GM12878 (cell line): ENCODE data around the gene ARHGEF1. TPM values are rescaled to one million over a fixed set of nuclear protein-coding genes. Genes with fewer than 3 reads are reported as not detected.

ENCODE experiments used
- ATAC-seq: fragments of 200-7000 bp; cut with Tn5 transposase; 3 replicates; pipeline ENCODE4 v1.9.1; 2020; ENCODE audit warnings: mild to moderate bottlenecking, moderate library complexity
- BruUV-seq: library from RNA; stranded (reverse); fragments of 400-500 nt; replicated peaks from 2 replicates; lab custom pipeline; 2021; lab: Mats Ljungman, UMichigan
- CTCF ChIA-PET: fragments of 300-600 bp; sonication (Branson Sonifier 250); formaldehyde crosslinking; extraction: SDS; loops from one replicate; lab custom pipeline; 2021; ENCODE audit warnings: inconsistent platforms; lab: Yijun Ruan, JAX
- POLR2A ChIA-PET: fragments of 350-600 bp; formaldehyde crosslinking; extraction: SDS; loops from one replicate; lab custom pipeline; 2021; ENCODE audit warnings: inconsistent platforms; lab: Charles Lee
- RAD21 ChIA-PET: fragments of 300-600 bp; sonication (Branson Sonifier 250); formaldehyde crosslinking; loops from one replicate; lab custom pipeline; 2023; ENCODE audit warnings: antibody characterized with exemption; ENCODE audit not compliant: unreplicated experiment; lab: Charles Lee
- SMC1A ChIA-PET: fragments of 300-600 bp; sonication (Branson Sonifier 250); formaldehyde crosslinking; loops from one replicate; lab custom pipeline; 2023; ENCODE audit not compliant: unreplicated experiment, uncharacterized antibody; lab: Charles Lee
- DNase-seq: peaks from one replicate; pipeline ENCODE4 v3.0.0-alpha.2; 2011; ENCODE audit warnings: low read depth, low spot score
- FAIRE-seq: peaks from 3 replicates; lab custom pipeline; 2011; peaks lifted over from hg19 to GRCh38; lab: Jason Lieb, UNC
- H2AFZ ChIP-seq: 2 replicates; pipeline ENCODE4 v1.6.0; 2011; ENCODE audit warnings: low read depth, low read length, control low read depth; ENCODE audit not compliant: control insufficient read depth
- H3K27ac ChIP-seq: 2 replicates; pipeline ENCODE4 v1.5.1; 2011; ENCODE audit warnings: control low read depth; ENCODE audit not compliant: control insufficient read depth, insufficient read depth
- H3K27me3 ChIP-seq, 2 experiments: replicated peaks in 1 of 2; 2 replicates each; pipeline versions ENCODE4 v1.6.0 to v1.6.1; 2011; ENCODE audit warnings: low read length in 1 of 2; ENCODE audit not compliant: control insufficient read depth in 2 of 2, insufficient read depth in 2 of 2
- H3K36me3 ChIP-seq, 2 experiments: 2 replicates each; pipeline ENCODE4 v1.5.1; 2011; ENCODE audit warnings: low read length in 1 of 2; ENCODE audit not compliant: control insufficient read depth in 2 of 2, insufficient read depth in 2 of 2
- H3K4me1 ChIP-seq: 2 replicates; pipeline ENCODE4 v1.6.1; 2011; ENCODE audit warnings: mild to moderate bottlenecking, low read length, moderate library complexity, mixed read lengths; ENCODE audit not compliant: control insufficient read depth, insufficient read depth
- H3K4me2 ChIP-seq: 2 replicates; pipeline ENCODE4 v1.6.0; 2011; ENCODE audit warnings: control low read depth; ENCODE audit not compliant: control insufficient read depth, insufficient read depth
- H3K4me3 ChIP-seq: fragments of 200-600 bp; sonication (generic); 2 replicates; pipeline ENCODE4 v1.5.1; 2016
- H3K79me2 ChIP-seq: 2 replicates; pipeline ENCODE4 v1.6.0; 2011; ENCODE audit warnings: low read length; ENCODE audit not compliant: control insufficient read depth, insufficient read depth
- H3K9ac ChIP-seq: 2 replicates; pipeline ENCODE4 v1.8.0; 2011; ENCODE audit warnings: low read length, control low read depth, mixed read lengths; ENCODE audit not compliant: control insufficient read depth, insufficient read depth
- H3K9me3 ChIP-seq: replicated peaks from 3 replicates; pipeline ENCODE4 v1.5.1; 2011; ENCODE audit warnings: mild to moderate bottlenecking, low read length; ENCODE audit not compliant: control insufficient read depth, insufficient read depth
- H4K20me1 ChIP-seq: 2 replicates; pipeline ENCODE4 v1.6.0; 2011; ENCODE audit not compliant: control insufficient read depth, insufficient read depth
- ASH2L ChIP-seq: fragments of 300-600, 200-600 bp; sonication (generic); IDR thresholded peaks from 2 replicates; pipeline ENCODE4 v1.6.1; 2017; ENCODE audit warnings: low read depth, mild to moderate bottlenecking, borderline replicate concordance
- CREM ChIP-seq: IDR thresholded peaks from 2 replicates; pipeline ENCODE4 v1.6.1; 2014; ENCODE audit warnings: antibody characterized with exemption, low read depth
- EED ChIP-seq: sonication (generic); IDR thresholded peaks from 2 replicates; pipeline ENCODE4 v1.6.1; 2016; ENCODE audit warnings: antibody characterized with exemption, low read depth
- EZH2 ChIP-seq: IDR thresholded peaks from 2 replicates; pipeline ENCODE4 v1.6.1; 2012; ENCODE audit warnings: low read depth, mild to moderate bottlenecking, control low read depth, inconsistent platforms, low read length, borderline replicate concordance; ENCODE audit not compliant: control insufficient read depth
- NFYA ChIP-seq: IDR thresholded peaks from 2 replicates; pipeline ENCODE4 v1.6.1; 2011; ENCODE audit warnings: low read depth, mild to moderate bottlenecking, low read length, improper control_type of control experiment, borderline replicate concordance
- NR2C2 ChIP-seq: IDR thresholded peaks from 2 replicates; pipeline ENCODE4 v1.6.1; 2011; ENCODE audit warnings: borderline replicate concordance, low read depth; ENCODE audit not compliant: control insufficient read depth, insufficient read length
- PAX8 ChIP-seq: fragments of 450-650 bp; IDR thresholded peaks from 2 replicates; pipeline ENCODE4 v1.6.1; 2017; ENCODE audit warnings: mild to moderate bottlenecking, moderate library complexity
- USF1 ChIP-seq: IDR thresholded peaks from 2 replicates; pipeline ENCODE4 v1.6.1; 2011; ENCODE audit warnings: borderline replicate concordance, low read depth, mild to moderate bottlenecking, moderate library complexity, mixed read lengths, low read length; ENCODE audit not compliant: insufficient read depth; ENCODE audit errors: extremely low read length
- WGBS: methylation state at CpG from one replicate; pipeline ENCODE4 v1.1.6; 2016; ENCODE audit warnings: low lambda C conversion rate; ENCODE audit not compliant: insufficient replicate concordance, insufficient coverage; ENCODE audit errors: missing lambda C conversion rate; 5-methylcytosine and 5-hydroxymethylcytosine counted together
- in situ Hi-C: fragments of 300-500 bp; cut with MboI; formaldehyde crosslinking; loops from 9 replicates; pipeline ENCODE4 v1.14.3; 2018; ENCODE audit warnings: mixed read lengths
- intact Hi-C: fragments of 100-400 bp; cut with micrococcal nuclease; formaldehyde crosslinking; loops from one replicate; pipeline ENCODE4 v1.14.2; 2022; ENCODE audit not compliant: unreplicated experiment
- polyA plus RNA-seq, 11 experiments: library from polyadenylated mRNA; depleted of rRNA in 4 of 11; unstranded in 6 of 11; stranded (reverse) in 5 of 11; fragments of >200 nt; fragmentation: Nextera tagmentation in 4 of 11; fragmentation: Illumina TruSeq in 1 of 11; extraction: Ambion mirVana in 4 of 11; extraction: Trizol in 1 of 11; gene quantifications; 1 replicate in 1 of 11; 2 replicates in 10 of 11; pipeline versions ENCODE4 v1.2.1 to v1.2.3, GENCODE V29; 2011 to 2016; ENCODE audit warnings: inconsistent platforms in 2 of 11, missing spikeins in 2 of 11, low read depth in 1 of 11
- total RNA-seq, 4 experiments: library from RNA; depleted of rRNA in 3 of 4; stranded (reverse); fragments of >200 nt in 3 of 4; fragmentation: Illumina TruSeq in 1 of 4; extraction: Trizol in 1 of 4; gene quantifications; 2 replicates each; pipeline versions ENCODE4 v1.2.1 to v1.2.3, GENCODE V29; 2013 to 2021

ARHGEF1 gene
- total and polyA plus RNA-seq, 10 of the 15 experiments (the other 5 are each of a cell fraction or from before 2014, with no cell fraction given) = 1.2 to 207 (median 53.9) TPM

- Histone ChIP-seq H3K4me1 (peaks cover 7% of the 10 kb centered on the region), H4K20me1 (no peaks in the 10 kb centered on the region), H3K4me2 (no peak overlapping the region), H3K36me3 (no peaks in the 10 kb centered on the region), H3K79me2 (no peaks in the 10 kb centered on the region)
- BruUV-seq = no TSS peak
- 81% methylated on average over 16 of the region's 16 CpGs for WGBS
- RAD21 ChIA-PET = interaction anchor here (0.6 kb wide), 1 partner anchor 56 kb away, joined by 6 read pairs; no protein-coding TSS in a partner anchor
- SMC1A ChIA-PET = interaction anchor here (0.6 to 1.2 kb wide), 2 partner anchors 24 to 40 kb away, joined by 3 read pairs; no protein-coding TSS in a partner anchor
- no peak for FAIRE-seq
- CTCF ChIA-PET = no interaction called here
- intact Hi-C loops = no loop called here
- no peak for TF ChIP-seq PAX8
- no peak for TF ChIP-seq CREM
- TF ChIP-seq EZH2 = no peak
- no peak for TF ChIP-seq NR2C2
- no peak for TF ChIP-seq NFYA
- TF ChIP-seq ASH2L = no peak
- TF ChIP-seq USF1 = no peak
- TF ChIP-seq EED = no peak
- TF ChIP-seq, all 136 proteins: peak for 0
- Histone ChIP-seq H3K4me3 (no peak overlapping the region), H2AFZ (no peak overlapping the region), H3K27me3 (peaks cover 13% of the 10 kb centered on the region in 2 experiments), H3K9ac (no peak overlapping the region), H3K9me3 (no peaks in the 10 kb centered on the region), H3K27ac (no peak overlapping the region)
- no peak for DNase-seq
- no peak for ATAC-seq
- POLR2A ChIA-PET = interaction anchor here (1.4 kb wide), 1 partner anchor 18 kb away, joined by 3 read pairs; no protein-coding TSS in a partner anchor
- in situ Hi-C loops = loop anchor here (25.0 kb wide), 1 partner anchor 1835 kb away; the partner anchor contains the start of gene SMG9
Measured at GRCh38 chr19:41926763-41927496, 43.9 kb downstream of the ARHGEF1 start.
